ENCODE data around the gene GGCX.
"Not testable (repeated sequence)": the region's sequence is repeated elsewhere in the genome, so short reads cannot be mapped to it uniquely, and the experiment has no call there.

The GGCX gene
- total RNA-seq, result 30.5 to 33.3 (median 31.7) reads per million in 3 experiments

GRCh38 chr2:85561280-85562212 lies at the start of gene GGCX:
GGCX (minus strand) TSS chr2:85561493; CDS start chr2:85561428, 65 bp downstream.
- DNase-seq, result peak; percentile 86

GRCh38 chr2:85607268-85608215 lies 46.2 kb upstream of the GGCX start:
- DNase-seq, result no peak

GRCh38 chr2:85606116-85606455 lies 44.8 kb upstream of the GGCX start:
- DNase-seq, result no peak

GRCh38 chr2:85605406-85606115 lies 44.3 kb upstream of the GGCX start:
- DNase-seq, result no peak

- no peak for DNase-seq
These were observed 43.5 kb upstream of the GGCX start for GRCh38 chr2:85604568-85605339.

- DNase-seq, result not testable (repeated sequence)
These were observed 42.8 kb upstream of the GGCX start for GRCh38 chr2:85604133-85604444.

- DNase-seq, result peak; percentile 81
These were observed 41.4 kb upstream of the GGCX start, which contains the start of gene TMEM150A for GRCh38 chr2:85602476-85603234. TMEM150A (minus strand) TSS chr2:85602698; CDS start chr2:85601948, 750 bp downstream.

GRCh38 chr2:85601771-85602475 lies 40.6 kb upstream of the GGCX start:
- no peak for DNase-seq

- DNase-seq, result no peak
These were observed 39.9 kb upstream of the GGCX start for GRCh38 chr2:85600951-85601770.

- DNase-seq, result no peak
These were observed 38.9 kb upstream of the GGCX start for GRCh38 chr2:85600235-85600575.

GRCh38 chr2:85599468-85600234 lies 38.4 kb upstream of the GGCX start:
- DNase-seq, result no peak

- no peak for DNase-seq
These were observed 37.5 kb upstream of the GGCX start for GRCh38 chr2:85598594-85599340.

- DNase-seq, result no peak
These were observed 35.9 kb upstream of the GGCX start for GRCh38 chr2:85597241-85597640.

- DNase-seq, result no peak
These were observed 35.3 kb upstream of the GGCX start for GRCh38 chr2:85596486-85597143.

- no peak for DNase-seq
These were observed 34.7 kb upstream of the GGCX start for GRCh38 chr2:85596026-85596333.

- DNase-seq, result peak; percentile 92
These were observed 34.2 kb upstream of the GGCX start, which contains the start of gene RNF181 for GRCh38 chr2:85595301-85596025. RNF181 (plus strand) TSS chr2:85595745; CDS start chr2:85595764, 19 bp downstream.

GRCh38 chr2:85594715-85595300 lies 33.5 kb upstream of the GGCX start:
- no peak for DNase-seq

All from central memory CD4-positive, alpha-beta T cell (primary cell).